Psoas muscle (tissue), 8 donors: Measurements from ENCODE around the gene SEMA3C. TPM values are rescaled to one million over a fixed set of nuclear protein-coding genes. Genes with fewer than 3 reads are reported as not detected.
A peak's percentile ranks its signal among the peaks of the same experiment; 100 is the strongest.

Experiments
- ATAC-seq, 4 donors: fragments of 200-7000 bp; cut with Tn5 transposase; one replicate each; pipeline ENCODE4 v1.9.1; 2020; ENCODE audit warnings: moderate library complexity in 3 of 4, mild to moderate bottlenecking in 2 of 4
- DNase-seq, 2 donors: peaks; one replicate each; pipeline ENCODE4 v3.0.0-alpha.2; 2020
- H3K27ac ChIP-seq: fragments of 200-600 bp; one replicate; pipeline ENCODE4 v1.8.0; 2022
- H3K27me3 ChIP-seq, 3 donors: fragments of 200-600 bp in 1 of 3; one replicate each; pipeline versions ENCODE4 v1.6.1 to v1.8.0; 2013 to 2022; ENCODE audit warnings: low read length in 2 of 3, mild to moderate bottlenecking in 2 of 3, moderate library complexity in 1 of 3; ENCODE audit not compliant: insufficient read depth in 3 of 3
- H3K36me3 ChIP-seq, 2 donors: fragments of 200-600 bp in 1 of 2; one replicate each; pipeline versions ENCODE4 v1.6.1 to v1.8.0; 2013 to 2022; ENCODE audit warnings: low read depth in 1 of 2, mild to moderate bottlenecking in 1 of 2, moderate library complexity in 1 of 2; ENCODE audit not compliant: insufficient read depth in 1 of 2
- H3K4me1 ChIP-seq: fragments of 200-600 bp; one replicate; pipeline ENCODE4 v1.8.0; 2022
- H3K4me3 ChIP-seq: fragments of 200-600 bp; one replicate; pipeline ENCODE4 v1.8.0; 2022; ENCODE audit warnings: mild to moderate bottlenecking
- H3K9me3 ChIP-seq: fragments of 200-600 bp; one replicate; pipeline ENCODE4 v1.8.0; 2022
- CTCF ChIP-seq: fragments of 200-600 bp; IDR thresholded peaks from one replicate; pipeline ENCODE4 v1.8.0; 2022; ENCODE audit warnings: antibody characterized with exemption
- WGBS, 3 donors: extraction: QIAGEN DNeasy Blood & Tissue Kit; methylation state at CpG; one replicate each; pipeline versions ENCODE4 v1.1.6 to v1.1.7; 2013; 5-methylcytosine and 5-hydroxymethylcytosine counted together
- intact Hi-C, 2 donors: fragments of 100-400 bp; cut with DNase I; formaldehyde crosslinking; loops; one replicate each; pipeline versions ENCODE4 v1.11.0 to v1.14.2; 2022
- polyA plus RNA-seq, 3 donors: library from polyadenylated mRNA; stranded (reverse); fragments of 200-250 nt; gene quantifications; one replicate each; pipeline ENCODE4 v1.2.3, GENCODE V29; 2013
- total RNA-seq, 4 donors: library from RNA; stranded (reverse); fragmentation: NEBNext Ultra II Directional in 2 of 4; extraction: Animal tissue kit (Norgen Biotek cat#: 25700) in 2 of 4; gene quantifications; one replicate each; pipeline versions ENCODE4 v1.2.1 to v1.2.4, GENCODE V29; 2021 to 2023
- donor health status: healthy with polysubstance abuse.
- donor health status: DM: no; HTN: no; CAD: no; lungs with moderate emphysema.
- donor health status: Bipolar disorder and iron deficiency.
- donor health status: healthy.
- donor health status: DM: yes; HTN: yes; CAD: no.
- donor health status: DM: no; HTN: no; CAD: no.
- donor health status: DM: no; HTN: no; CAD: no.
- donor health status: DM: yes; HTN: yes; CAD: no.

SEMA3C gene
- total and polyA plus RNA-seq, 7 donors, result 6.6 to 63.1 (median 18.3) TPM

GRCh38 chr7:80949449-80949848 is 30.6 kb upstream of the SEMA3C start:
- no peak for ATAC-seq
- Histone ChIP-seq H3K4me3 (no peak overlapping the region), H3K27me3 (no peaks in the 10 kb centered on the region), H3K4me1 (peaks cover 17% of the 10 kb centered on the region), H3K27ac (no peak overlapping the region), H3K9me3 (no peaks in the 10 kb centered on the region), H3K36me3 (no peaks in the 10 kb centered on the region)
- no peak for DNase-seq
- no peak for TF ChIP-seq CTCF
- intact Hi-C loops, result no loop called here
- WGBS, 3 donors, result 87 to 96% (median 93%) methylated on average over 1 of the region's 1 CpG

- H3K36me3 ChIP-seq, result no peaks in the 10 kb centered on the region
- no peak overlapping the region for H3K27ac ChIP-seq
- no peak for TF ChIP-seq CTCF
- no peaks in the 10 kb centered on the region for H3K9me3 ChIP-seq
- ATAC-seq (no peak), DNase-seq (no peak)
- no peaks in the 10 kb centered on the region for H3K27me3 ChIP-seq
- peaks cover 24% of the 10 kb centered on the region for H3K4me1 ChIP-seq
- no peak overlapping the region for H3K4me3 ChIP-seq
- intact Hi-C loops, result no loop called here
These were observed 28.0 kb upstream of the SEMA3C start for GRCh38 chr7:80946858-80947257.

GRCh38 chr7:80945976-80946375 is 27.1 kb upstream of the SEMA3C start:
- no peak overlapping the region for H3K27ac ChIP-seq
- no peaks in the 10 kb centered on the region for H3K9me3 ChIP-seq
- H3K36me3 ChIP-seq, result no peaks in the 10 kb centered on the region
- intact Hi-C loops, result no loop called here
- no peak overlapping the region for H3K4me3 ChIP-seq
- 49 to 72% (median 51%) methylated on average over 2 of the region's 2 CpGs for WGBS, 3 donors
- TF ChIP-seq CTCF, result no peak
- ATAC-seq (no peak), DNase-seq (no peak)
- H3K27me3 ChIP-seq, result no peaks in the 10 kb centered on the region
- peaks cover 29% of the 10 kb centered on the region for H3K4me1 ChIP-seq

- ATAC-seq (no peak), DNase-seq (no peak)
- no peak for TF ChIP-seq CTCF
- 95 to 100% (median 98%) methylated on average over 1 of the region's 1 CpG for WGBS, 3 donors
- Histone ChIP-seq H3K4me1 (peaks cover 24% of the 10 kb centered on the region), H3K27me3 (no peaks in the 10 kb centered on the region), H3K4me3 (no peak overlapping the region), H3K27ac (no peak overlapping the region), H3K36me3 (no peaks in the 10 kb centered on the region), H3K9me3 (no peaks in the 10 kb centered on the region)
- intact Hi-C loops, result no loop called here
These were observed 24.5 kb upstream of the SEMA3C start for GRCh38 chr7:80943342-80943741.

- no peak for TF ChIP-seq CTCF
- Histone ChIP-seq H3K27me3 (no peaks in the 10 kb centered on the region), H3K9me3 (no peaks in the 10 kb centered on the region), H3K4me1 (peaks cover 24% of the 10 kb centered on the region), H3K27ac (peak overlapping the region; percentile 63), H3K36me3 (no peaks in the 10 kb centered on the region), H3K4me3 (no peak overlapping the region)
- WGBS, 3 donors, result 39 to 47% (median 41%) methylated on average over 2 of the region's 2 CpGs
- DNase-seq (peak; percentile 54 to 66), ATAC-seq (peak; percentile 95 to 99 (median 98))
- intact Hi-C loops, result no loop called here
These were observed 23.6 kb upstream of the SEMA3C start for GRCh38 chr7:80942261-80943041.
